HL-60 (cell line): ENCODE measurements around the gene ERC2.

Source experiments
- DNase-seq, 2 experiments: peaks; one replicate each; pipeline ENCODE4 v3.0.0-alpha.2; 2010 to 2020; ENCODE audit warnings: low read depth in 1 of 2, low spot score in 1 of 2
- H3K27ac ChIP-seq: fragments of 250-450 bp; sonication (Bioruptor Pico); replicated peaks from 2 replicates; pipeline ENCODE4 v1.5.1; 2020; ENCODE audit warnings: mild to moderate bottlenecking, moderate library complexity
- H3K27me3 ChIP-seq: fragments of 250-450 bp; sonication (Bioruptor Pico); 2 replicates; pipeline ENCODE4 v1.5.1; 2021; ENCODE audit warnings: mild to moderate bottlenecking, moderate library complexity; ENCODE audit not compliant: insufficient read depth, poor library complexity, severe bottlenecking
- H3K4me3 ChIP-seq: replicated peaks from 2 replicates; pipeline ENCODE4 v1.5.1; 2011; ENCODE audit warnings: mild to moderate bottlenecking, control low read depth, low read length; ENCODE audit not compliant: insufficient read depth
- GABPA ChIP-seq: IDR thresholded peaks from 2 replicates; pipeline ENCODE4 v1.6.1; 2012; ENCODE audit warnings: low read depth
- POLR2AphosphoS5 ChIP-seq: IDR thresholded peaks from 2 replicates; pipeline ENCODE4 v1.6.1; 2012; ENCODE audit warnings: low read depth
- SPI1 ChIP-seq: IDR thresholded peaks from 2 replicates; pipeline ENCODE4 v1.6.1; 2012; ENCODE audit warnings: low read depth, mild to moderate bottlenecking, borderline replicate concordance
- TF ChIP-seq, protein P1 (sequence below): IDR thresholded peaks from 2 replicates; pipeline ENCODE4 v1.6.1; 2012; ENCODE audit warnings: low read depth; ENCODE audit not compliant: insufficient replicate concordance
- TF ChIP-seq, protein P2 (sequence below): IDR thresholded peaks from one replicate; pipeline ENCODE4 v1.5.1; 2011; ENCODE audit warnings: low read length, control low read depth, inconsistent platforms; ENCODE audit not compliant: insufficient read depth

The ERC2 gene

DNA sequence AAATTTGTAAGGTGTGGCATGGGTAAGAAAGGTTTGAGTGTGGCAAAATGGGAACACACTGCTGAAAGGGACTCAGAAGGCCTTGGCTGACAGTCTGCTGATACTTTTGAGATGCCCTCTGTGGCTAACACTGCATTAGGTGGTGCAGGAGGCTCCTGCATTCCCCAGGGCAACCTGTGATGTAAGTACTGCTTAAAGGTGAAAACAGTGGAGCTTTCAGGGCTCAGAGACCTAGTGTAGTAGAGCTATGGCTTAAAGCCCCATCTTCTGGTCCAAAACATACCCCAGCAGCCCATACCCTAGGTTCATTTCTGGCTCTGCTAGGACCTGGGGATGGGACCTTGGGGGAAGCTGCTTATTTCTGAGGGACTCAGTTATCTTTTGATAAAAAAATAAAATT is 374.1 kb downstream of the ERC2 start:
- TF ChIP-seq SPI1 (no peak), GABPA (no peak), POLR2AphosphoS5 (no peak)
- TF ChIP-seq, protein P1, sequence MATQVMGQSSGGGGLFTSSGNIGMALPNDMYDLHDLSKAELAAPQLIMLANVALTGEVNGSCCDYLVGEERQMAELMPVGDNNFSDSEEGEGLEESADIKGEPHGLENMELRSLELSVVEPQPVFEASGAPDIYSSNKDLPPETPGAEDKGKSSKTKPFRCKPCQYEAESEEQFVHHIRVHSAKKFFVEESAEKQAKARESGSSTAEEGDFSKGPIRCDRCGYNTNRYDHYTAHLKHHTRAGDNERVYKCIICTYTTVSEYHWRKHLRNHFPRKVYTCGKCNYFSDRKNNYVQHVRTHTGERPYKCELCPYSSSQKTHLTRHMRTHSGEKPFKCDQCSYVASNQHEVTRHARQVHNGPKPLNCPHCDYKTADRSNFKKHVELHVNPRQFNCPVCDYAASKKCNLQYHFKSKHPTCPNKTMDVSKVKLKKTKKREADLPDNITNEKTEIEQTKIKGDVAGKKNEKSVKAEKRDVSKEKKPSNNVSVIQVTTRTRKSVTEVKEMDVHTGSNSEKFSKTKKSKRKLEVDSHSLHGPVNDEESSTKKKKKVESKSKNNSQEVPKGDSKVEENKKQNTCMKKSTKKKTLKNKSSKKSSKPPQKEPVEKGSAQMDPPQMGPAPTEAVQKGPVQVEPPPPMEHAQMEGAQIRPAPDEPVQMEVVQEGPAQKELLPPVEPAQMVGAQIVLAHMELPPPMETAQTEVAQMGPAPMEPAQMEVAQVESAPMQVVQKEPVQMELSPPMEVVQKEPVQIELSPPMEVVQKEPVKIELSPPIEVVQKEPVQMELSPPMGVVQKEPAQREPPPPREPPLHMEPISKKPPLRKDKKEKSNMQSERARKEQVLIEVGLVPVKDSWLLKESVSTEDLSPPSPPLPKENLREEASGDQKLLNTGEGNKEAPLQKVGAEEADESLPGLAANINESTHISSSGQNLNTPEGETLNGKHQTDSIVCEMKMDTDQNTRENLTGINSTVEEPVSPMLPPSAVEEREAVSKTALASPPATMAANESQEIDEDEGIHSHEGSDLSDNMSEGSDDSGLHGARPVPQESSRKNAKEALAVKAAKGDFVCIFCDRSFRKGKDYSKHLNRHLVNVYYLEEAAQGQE = no peak
- TF ChIP-seq, protein P2, sequence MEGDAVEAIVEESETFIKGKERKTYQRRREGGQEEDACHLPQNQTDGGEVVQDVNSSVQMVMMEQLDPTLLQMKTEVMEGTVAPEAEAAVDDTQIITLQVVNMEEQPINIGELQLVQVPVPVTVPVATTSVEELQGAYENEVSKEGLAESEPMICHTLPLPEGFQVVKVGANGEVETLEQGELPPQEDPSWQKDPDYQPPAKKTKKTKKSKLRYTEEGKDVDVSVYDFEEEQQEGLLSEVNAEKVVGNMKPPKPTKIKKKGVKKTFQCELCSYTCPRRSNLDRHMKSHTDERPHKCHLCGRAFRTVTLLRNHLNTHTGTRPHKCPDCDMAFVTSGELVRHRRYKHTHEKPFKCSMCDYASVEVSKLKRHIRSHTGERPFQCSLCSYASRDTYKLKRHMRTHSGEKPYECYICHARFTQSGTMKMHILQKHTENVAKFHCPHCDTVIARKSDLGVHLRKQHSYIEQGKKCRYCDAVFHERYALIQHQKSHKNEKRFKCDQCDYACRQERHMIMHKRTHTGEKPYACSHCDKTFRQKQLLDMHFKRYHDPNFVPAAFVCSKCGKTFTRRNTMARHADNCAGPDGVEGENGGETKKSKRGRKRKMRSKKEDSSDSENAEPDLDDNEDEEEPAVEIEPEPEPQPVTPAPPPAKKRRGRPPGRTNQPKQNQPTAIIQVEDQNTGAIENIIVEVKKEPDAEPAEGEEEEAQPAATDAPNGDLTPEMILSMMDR = no peak
- DNase-seq = no peak
- H3K27me3 ChIP-seq = no peaks in the 10 kb centered on the region
- no peak overlapping the region for H3K4me3 ChIP-seq
- no peak overlapping the region for H3K27ac ChIP-seq

DNA sequence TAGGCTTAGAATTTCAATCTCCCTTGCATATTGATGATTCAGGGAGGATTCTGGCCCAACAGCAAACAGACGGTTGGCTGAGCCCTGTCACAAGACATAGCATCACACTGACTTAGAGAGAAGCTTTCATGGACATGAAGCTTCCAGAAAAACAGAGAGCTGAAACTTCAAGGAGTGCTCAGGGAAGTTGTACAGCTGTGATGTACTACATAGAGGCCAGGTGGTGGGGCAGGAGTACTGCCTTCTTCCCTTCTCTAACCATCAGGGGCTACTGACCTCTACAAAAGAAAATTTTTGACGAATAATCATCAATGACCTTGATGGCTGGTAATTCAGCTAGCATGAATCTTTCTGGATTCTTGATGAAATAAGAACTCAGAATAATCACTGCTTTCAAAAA is 378.5 kb downstream of the ERC2 start:
- DNase-seq = no peak
- Histone ChIP-seq H3K4me3 (no peak overlapping the region), H3K27ac (no peak overlapping the region), H3K27me3 (no peaks in the 10 kb centered on the region)
- TF ChIP-seq GABPA = no peak
- TF ChIP-seq SPI1 = no peak
- TF ChIP-seq, protein P2 = no peak

DNA sequence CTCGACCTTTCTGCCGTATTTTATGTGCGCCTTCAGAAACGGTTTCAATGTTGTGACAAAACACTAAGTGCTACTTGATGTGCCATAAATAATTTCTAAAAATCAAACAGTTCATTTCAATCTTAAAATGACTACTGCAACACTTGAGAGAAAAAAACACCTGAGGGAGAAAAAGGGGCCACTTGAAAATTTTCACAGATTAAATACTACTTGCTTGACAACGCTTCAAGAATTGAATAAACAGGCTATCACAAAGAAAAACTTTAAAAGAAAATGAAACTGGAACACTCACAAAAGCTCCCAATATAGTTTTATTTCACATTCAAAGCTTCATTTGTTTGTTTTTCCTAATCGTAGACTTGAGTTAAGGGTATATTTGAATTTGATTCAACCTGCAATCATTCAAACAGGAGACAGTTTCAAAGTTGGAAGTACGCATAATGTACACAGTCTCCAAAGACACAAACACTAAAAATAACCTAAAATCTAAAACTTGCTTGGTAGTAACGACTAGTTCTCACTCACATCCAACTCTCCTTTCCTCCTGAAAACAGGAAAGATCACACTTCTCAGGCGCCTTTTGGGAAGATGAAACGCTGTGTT is 380.7 kb downstream of the ERC2 start:
- no peak for DNase-seq
- Histone ChIP-seq H3K27me3 (no peaks in the 10 kb centered on the region), H3K27ac (no peak overlapping the region), H3K4me3 (no peak overlapping the region)
- TF ChIP-seq SPI1 (no peak), GABPA (no peak), POLR2AphosphoS5 (no peak)
- TF ChIP-seq, protein P2 = no peak
- TF ChIP-seq, protein P1 = no peak

DNA sequence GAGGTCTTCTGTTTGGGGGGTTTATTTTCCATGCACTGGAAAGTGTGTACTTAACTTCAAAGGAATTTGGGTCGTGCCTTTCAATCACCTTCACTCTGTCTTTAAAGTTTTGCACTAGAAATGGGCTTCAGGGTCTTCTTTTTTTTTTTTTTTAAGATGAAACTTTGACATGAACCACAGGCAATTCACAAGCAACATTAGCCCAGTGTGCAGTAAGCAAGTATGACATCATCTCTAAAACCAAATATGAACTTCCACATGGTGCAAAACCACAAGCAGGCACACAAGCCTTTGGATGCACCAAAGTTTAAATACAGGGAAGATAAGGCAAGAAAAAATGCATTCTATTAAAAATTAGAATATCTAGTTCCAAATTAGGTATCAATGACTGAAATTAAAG is 381.9 kb downstream of the ERC2 start:
- no peak for DNase-seq
- Histone ChIP-seq H3K4me3 (no peak overlapping the region), H3K27ac (no peak overlapping the region), H3K27me3 (no peaks in the 10 kb centered on the region)
- TF ChIP-seq SPI1 (no peak), POLR2AphosphoS5 (no peak), GABPA (no peak)
- TF ChIP-seq, protein P2 = no peak
- TF ChIP-seq, protein P1 = no peak
